Astrocyte of the cerebellum (primary cell): ENCODE results near the gene MGAT5.

Source experiments
- DNase-seq: peaks from one replicate; pipeline ENCODE4 v3.0.0-alpha.2; 2011; ENCODE audit warnings: low read depth
- H3K4me3 ChIP-seq: 2 replicates; pipeline ENCODE4 v1.5.1; 2011; ENCODE audit warnings: mild to moderate bottlenecking, low read depth, low read length, moderate library complexity
- CTCF ChIP-seq: IDR thresholded peaks from 2 replicates; pipeline ENCODE4 v1.5.1; 2012; ENCODE audit warnings: low read length, low read depth, moderate library complexity, mild to moderate bottlenecking; ENCODE audit errors: missing control alignments
- in situ Hi-C: cut with HindIII; loops from 2 replicates; pipeline ENCODE4 v1.10.0; 2017; ENCODE audit warnings: low sequenced_read_pairs

Gene MGAT5

GRCh38 chr2:134440336-134440909 lies 186.6 kb downstream of the MGAT5 start:
- DNase-seq, result no peak
- in situ Hi-C loops, result no loop called here
- no peak overlapping the region for H3K4me3 ChIP-seq
- no peak for TF ChIP-seq CTCF

- TF ChIP-seq CTCF, result no peak
Observed at GRCh38 chr2:134441153-134441863, 187.4 kb downstream of the MGAT5 start.

GRCh38 chr2:134443814-134444480 lies 190.1 kb downstream of the MGAT5 start:
- DNase-seq, result no peak
- no peak for TF ChIP-seq CTCF
- H3K4me3 ChIP-seq, result no peak overlapping the region
- in situ Hi-C loops, result no loop called here

More at GRCh38 chr2:134441153-134441863, 187.4 kb downstream of the MGAT5 start:
- in situ Hi-C loops, result no loop called here
- no peak for DNase-seq
- H3K4me3 ChIP-seq, result no peak overlapping the region

GRCh38 chr2:134445116-134445515 lies 191.2 kb downstream of the MGAT5 start:
- no peak for DNase-seq
- in situ Hi-C loops, result no loop called here
- no peak for TF ChIP-seq CTCF
- H3K4me3 ChIP-seq, result no peak overlapping the region

- no peak overlapping the region for H3K4me3 ChIP-seq
- in situ Hi-C loops, result no loop called here
- no peak for DNase-seq
- TF ChIP-seq CTCF, result no peak
Observed at GRCh38 chr2:134445985-134446382, 192.1 kb downstream of the MGAT5 start.

- H3K4me3 ChIP-seq, result no peak overlapping the region
- TF ChIP-seq CTCF, result no peak
- in situ Hi-C loops, result no loop called here
- no peak for DNase-seq
Observed at GRCh38 chr2:134446383-134447017, 192.6 kb downstream of the MGAT5 start.
